ENCODE results near the gene GRXCR2. TPM values are rescaled to one million over a fixed set of nuclear protein-coding genes. Genes with fewer than 3 reads are reported as not detected.
A peak's percentile ranks its signal among the peaks of the same experiment; 100 is the strongest.
"Not testable (repeated sequence)": the region's sequence is repeated elsewhere in the genome, so short reads cannot be mapped to it uniquely, and the experiment has no call there.

GRXCR2 gene
- total RNA-seq, 1 experiment from 2014 or later: not detected

GRCh38 chr5:145887217-145887616 lies 14.4 kb upstream of the GRXCR2 start:
- peak; percentile 15 for DNase-seq (ENCODE audit: low read depth)

- DNase-seq (ENCODE audit: low read depth): no peak
Observed at GRCh38 chr5:145874765-145875164, 2.0 kb upstream of the GRXCR2 start.

- DNase-seq (ENCODE audit: low read depth): no peak
Observed at GRCh38 chr5:145872486-145872885, 328 bp downstream of the GRXCR2 start.

GRCh38 chr5:145869753-145870152 lies 3.1 kb downstream of the GRXCR2 start:
- DNase-seq (ENCODE audit: low read depth): no peak

GRCh38 chr5:145867806-145868205 lies 5.0 kb downstream of the GRXCR2 start:
- DNase-seq (ENCODE audit: low read depth): no peak

- not testable (repeated sequence) for DNase-seq (ENCODE audit: low read depth)
Observed at GRCh38 chr5:145864432-145864831, 8.4 kb downstream of the GRXCR2 start.

GRCh38 chr5:145863003-145863402 lies 9.8 kb downstream of the GRXCR2 start:
- DNase-seq (ENCODE audit: low read depth): no peak

- no peak for DNase-seq (ENCODE audit: low read depth)
Observed at GRCh38 chr5:145859897-145860296, 12.9 kb downstream of the GRXCR2 start.

GRCh38 chr5:145859453-145859852 lies 13.4 kb downstream of the GRXCR2 start:
- DNase-seq (ENCODE audit: low read depth): no peak

- no peak for DNase-seq (ENCODE audit: low read depth)
Observed at GRCh38 chr5:145858959-145859358, 13.9 kb downstream of the GRXCR2 start.

- peak; percentile 46 for DNase-seq (ENCODE audit: low read depth)
Observed at GRCh38 chr5:145856285-145856818, 16.5 kb downstream of the GRXCR2 start.

- peak; percentile 30 for DNase-seq (ENCODE audit: low read depth)
Observed at GRCh38 chr5:145855763-145856267, 17.0 kb downstream of the GRXCR2 start.

- DNase-seq (ENCODE audit: low read depth): peak; percentile 88
Observed at GRCh38 chr5:145854651-145855258, 18.1 kb downstream of the GRXCR2 start.

- DNase-seq (ENCODE audit: low read depth): no peak
Observed at GRCh38 chr5:145853781-145854376, 18.9 kb downstream of the GRXCR2 start.

- no peak for DNase-seq (ENCODE audit: low read depth)
Observed at GRCh38 chr5:145852990-145853389, 19.8 kb downstream of the GRXCR2 start.

- peak; percentile 84 for DNase-seq (ENCODE audit: low read depth)
Observed at GRCh38 chr5:145848854-145849253, 24.0 kb downstream of the GRXCR2 start.

GRCh38 chr5:145847499-145848497 lies 25.0 kb downstream of the GRXCR2 start:
- peak; percentile 88 for DNase-seq (ENCODE audit: low read depth)

- DNase-seq (ENCODE audit: low read depth): no peak
Observed at GRCh38 chr5:145846081-145846480, 26.7 kb downstream of the GRXCR2 start.

GRCh38 chr5:145841299-145841698 lies 31.5 kb downstream of the GRXCR2 start:
- no peak for DNase-seq (ENCODE audit: low read depth)

GRCh38 chr5:145840458-145841132 lies 32.2 kb downstream of the GRXCR2 start:
- no peak for DNase-seq (ENCODE audit: low read depth)

- DNase-seq (ENCODE audit: low read depth): no peak
Observed at GRCh38 chr5:145838276-145838675, 34.5 kb downstream of the GRXCR2 start.

Measured in M059J (cell line).